Adipose tissue (tissue), 3 donors: ENCODE data around the gene ACOX1. TPM values are rescaled to one million over a fixed set of nuclear protein-coding genes. Genes with fewer than 3 reads are reported as not detected.

Experiments
- H3K27ac ChIP-seq: one replicate; pipeline ENCODE4 v1.5.1; 2013; ENCODE audit warnings: low read depth, low read length
- WGBS, 3 donors: extraction: QIAGEN DNeasy Blood & Tissue Kit; methylation state at CpG; one replicate each; pipeline ENCODE4 v1.1.7; 2013; 5-methylcytosine and 5-hydroxymethylcytosine counted together
- polyA plus RNA-seq, 3 donors: library from polyadenylated mRNA; stranded (reverse); fragments of 200-250 nt; gene quantifications; one replicate each; pipeline ENCODE4 v1.2.3, GENCODE V29; 2013
- donor health status: healthy with polysubstance abuse.
- donor health status: Bipolar disorder and iron deficiency.
- donor health status: healthy.

Gene ACOX1
- polyA plus RNA-seq, 3 donors, result 17.7 to 61.9 (median 19.8) TPM

- H3K27ac ChIP-seq, result no peak overlapping the region
- WGBS, 3 donors, result 81 to 86% (median 83%) methylated on average over 21 of the region's 21 CpGs
Observed at GRCh38 chr17:76009969-76010661, 31.1 kb upstream of the ACOX1 start.

GRCh38 chr17:76009447-76009846, 30.5 kb upstream of the ACOX1 start:
- WGBS, 3 donors, result 84 to 94% (median 93%) methylated on average over 20 of the region's 20 CpGs
- no peak overlapping the region for H3K27ac ChIP-seq

- H3K27ac ChIP-seq, result no peak overlapping the region
- 93 to 95% (median 94%) methylated on average over 56 of the region's 56 CpGs for WGBS, 3 donors
Observed at GRCh38 chr17:76008630-76009425, 29.9 kb upstream of the ACOX1 start.

- WGBS, 3 donors, result 92 to 95% (median 94%) methylated on average over 36 of the region's 36 CpGs
- no peak overlapping the region for H3K27ac ChIP-seq
Observed at GRCh38 chr17:76008208-76008607, 29.2 kb upstream of the ACOX1 start.

- no peak overlapping the region for H3K27ac ChIP-seq
- 86 to 94% (median 90%) methylated on average over 9 to 16 of the region's 16 CpGs for WGBS, 3 donors
Observed at GRCh38 chr17:76007850-76008165, 28.8 kb upstream of the ACOX1 start.

GRCh38 chr17:76007131-76007849, 28.3 kb upstream of the ACOX1 start:
- WGBS, 3 donors, result 92 to 93% (median 93%) methylated on average over 37 to 39 of the region's 39 CpGs
- no peak overlapping the region for H3K27ac ChIP-seq

GRCh38 chr17:76005263-76006149, 26.5 kb upstream of the ACOX1 start:
- no peak overlapping the region for H3K27ac ChIP-seq
- WGBS, 3 donors, result 44 to 47% (median 45%) methylated on average over 15 to 16 of the region's 16 CpGs

GRCh38 chr17:76004750-76005262, 25.8 kb upstream of the ACOX1 start:
- no peak overlapping the region for H3K27ac ChIP-seq
- WGBS, 3 donors, result 68 to 86% (median 71%) methylated on average over 8 of the region's 8 CpGs

- WGBS, 3 donors, result 62 to 79% (median 67%) methylated on average over 6 of the region's 6 CpGs
- H3K27ac ChIP-seq, result no peak overlapping the region
Observed at GRCh38 chr17:76003915-76004314, 24.9 kb upstream of the ACOX1 start.

GRCh38 chr17:76002100-76002499, 23.1 kb upstream of the ACOX1 start:
- no peak overlapping the region for H3K27ac ChIP-seq
- 97 to 100% (median 97%) methylated on average over 12 of the region's 12 CpGs for WGBS, 3 donors

- no peak within 1 kb of the TSS for H3K27ac ChIP-seq
- WGBS, 3 donors, result 73 to 87% (median 87%) methylated on average over 19 to 21 of the region's 21 CpGs
Observed at GRCh38 chr17:76000755-76001521, 22.0 kb upstream of the ACOX1 start, which contains the start of gene CDK3. Gene CDK3 (plus strand): TSS chr17:76000855. CDS start chr17:76001426, 571 bp downstream.

GRCh38 chr17:76000016-76000754, 21.2 kb upstream of the ACOX1 start:
- H3K27ac ChIP-seq, result no peak overlapping the region

GRCh38 chr17:75998327-75998795, 19.4 kb upstream of the ACOX1 start:
- H3K27ac ChIP-seq, result no peak overlapping the region
- 92 to 93% (median 93%) methylated on average over 9 of the region's 9 CpGs for WGBS, 3 donors

More at GRCh38 chr17:76000016-76000754, 21.2 kb upstream of the ACOX1 start:
- WGBS, 3 donors, result 64 to 78% (median 71%) methylated on average over 30 to 31 of the region's 31 CpGs

- WGBS, 3 donors, result 16 to 67% (median 19%) methylated on average over 18 of the region's 18 CpGs
- H3K27ac ChIP-seq, result no peak overlapping the region
Observed at GRCh38 chr17:75996665-75997590, 18.0 kb upstream of the ACOX1 start.

- WGBS, 3 donors, result 87 to 99% (median 97%) methylated on average over 7 of the region's 7 CpGs
- H3K27ac ChIP-seq, result no peak overlapping the region
Observed at GRCh38 chr17:75995385-75995925, 16.5 kb upstream of the ACOX1 start.
